Activated T-helper 2 cell treated with anti-CD3 and anti-CD28 coated beads, Interferon-gamma antibody, Interleukin-2, Interleukin-4, amounts not matched to agents 10 μg/mL and 5 μg/mL and 100 μg/mL, durations not matched to agents 14 hours and 24 hours and 36 hours (primary cell): ENCODE data around the gene ARL8A. TPM values are rescaled to one million over a fixed set of nuclear protein-coding genes. Genes with fewer than 3 reads are reported as not detected.

ENCODE experiments used
- total RNA-seq: library from RNA; stranded (reverse); gene quantifications from 2 replicates; pipeline ENCODE4 v1.2.3, GENCODE V29; 2022

ARL8A gene
- total RNA-seq, 1 donor from 2014 or later, result 64.7 TPM

Other genes starting within 250 kb of the ARL8A start
- gene LMOD1, start 198.2 kb downstream of the ARL8A start, total RNA-seq, result not detected in 2 replicates
- gene TIMM17A, start 189.2 kb downstream of the ARL8A start, total RNA-seq, result 92.6 and 96.0 TPM in 2 replicates
- gene RNPEP, start 162.1 kb downstream of the ARL8A start, total RNA-seq, result 42.5 and 43.6 TPM in 2 replicates
- 0.62 and 0.97 TPM in 2 replicates for gene ELF3, start 134.2 kb downstream of the ARL8A start, total RNA-seq
- gene GPR37L1, start 21.8 kb downstream of the ARL8A start, total RNA-seq, result not detected in 2 replicates
- gene PTPN7, start 15.9 kb upstream of the ARL8A start, total RNA-seq, result 388 and 398 TPM in 2 replicates
- gene LGR6, start 49.1 kb upstream of the ARL8A start, total RNA-seq, result not detected in 2 replicates
- 81.8 and 85.9 TPM in 2 replicates for gene UBE2T, start 197.2 kb upstream of the ARL8A start, total RNA-seq
- gene PPP1R12B, start 204.0 kb upstream of the ARL8A start, total RNA-seq, result 13.5 and 15.4 TPM in 2 replicates